Breast epithelium (tissue), 3 donors: ENCODE data around the gene AHDC1.

ENCODE experiments used
- POLR2A ChIP-seq: fragments of 450-650 bp; IDR thresholded peaks from one replicate; pipeline ENCODE4 v1.6.1; 2016; ENCODE audit warnings: antibody characterized with exemption, mild to moderate bottlenecking, moderate library complexity
- TF ChIP-seq, protein P1 (sequence below), 3 donors: fragments of 450-650 bp; IDR thresholded peaks; one replicate each; pipeline ENCODE4 v1.5.1; 2016 to 2017; ENCODE audit warnings: antibody characterized with exemption in 3 of 3, mild to moderate bottlenecking in 3 of 3, moderate library complexity in 3 of 3

DNA sequence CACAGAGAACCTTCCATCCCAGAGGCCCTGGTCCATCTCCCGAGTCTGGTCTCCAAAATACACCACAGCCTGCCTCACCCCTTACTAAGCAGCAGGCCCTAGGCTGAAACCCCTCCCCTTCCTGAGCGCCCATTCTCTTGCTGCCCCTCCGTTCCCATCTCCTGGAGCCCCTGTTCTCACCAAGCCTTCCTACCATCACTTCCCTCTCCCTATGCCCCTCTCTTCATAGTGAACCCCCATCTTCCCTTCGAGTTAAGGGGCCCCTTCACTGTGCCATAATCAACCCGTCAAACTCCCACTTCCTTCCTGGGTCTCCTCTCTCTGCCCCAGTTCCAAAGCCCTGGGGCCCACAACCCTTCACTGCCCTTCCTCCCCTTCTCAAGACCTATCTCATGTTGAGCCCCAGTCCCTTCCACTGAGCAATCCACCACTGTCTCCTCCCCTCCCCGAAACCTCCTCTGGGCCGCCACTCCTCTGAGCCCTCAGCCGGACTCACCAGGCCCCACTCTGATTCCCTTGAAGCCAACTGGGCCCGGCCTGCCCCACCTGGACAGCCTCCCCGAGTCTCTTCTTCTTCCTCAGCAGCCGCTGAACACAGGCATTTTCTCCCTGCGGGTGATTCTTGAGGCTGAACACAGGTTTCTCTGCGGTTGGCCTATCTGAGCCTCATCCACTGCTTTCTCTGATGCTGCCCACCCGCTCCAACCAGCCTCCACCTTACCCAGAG is 71.8 kb downstream of the AHDC1 start:
- TF ChIP-seq, protein P1, sequence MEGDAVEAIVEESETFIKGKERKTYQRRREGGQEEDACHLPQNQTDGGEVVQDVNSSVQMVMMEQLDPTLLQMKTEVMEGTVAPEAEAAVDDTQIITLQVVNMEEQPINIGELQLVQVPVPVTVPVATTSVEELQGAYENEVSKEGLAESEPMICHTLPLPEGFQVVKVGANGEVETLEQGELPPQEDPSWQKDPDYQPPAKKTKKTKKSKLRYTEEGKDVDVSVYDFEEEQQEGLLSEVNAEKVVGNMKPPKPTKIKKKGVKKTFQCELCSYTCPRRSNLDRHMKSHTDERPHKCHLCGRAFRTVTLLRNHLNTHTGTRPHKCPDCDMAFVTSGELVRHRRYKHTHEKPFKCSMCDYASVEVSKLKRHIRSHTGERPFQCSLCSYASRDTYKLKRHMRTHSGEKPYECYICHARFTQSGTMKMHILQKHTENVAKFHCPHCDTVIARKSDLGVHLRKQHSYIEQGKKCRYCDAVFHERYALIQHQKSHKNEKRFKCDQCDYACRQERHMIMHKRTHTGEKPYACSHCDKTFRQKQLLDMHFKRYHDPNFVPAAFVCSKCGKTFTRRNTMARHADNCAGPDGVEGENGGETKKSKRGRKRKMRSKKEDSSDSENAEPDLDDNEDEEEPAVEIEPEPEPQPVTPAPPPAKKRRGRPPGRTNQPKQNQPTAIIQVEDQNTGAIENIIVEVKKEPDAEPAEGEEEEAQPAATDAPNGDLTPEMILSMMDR (IDR thresholded peaks at IDR 0.05) = no peak
- TF ChIP-seq POLR2A = no peak
